NCI-H1436 treated with DMSO at 0.1 percent for 48 hours (cell line): ENCODE measurements around the gene TPRG1L.

Experiments used
- DNase-seq: peaks from one replicate; lab custom pipeline; 2025; lab: John Stamatoyannopoulos, UW

Gene TPRG1L

DNA sequence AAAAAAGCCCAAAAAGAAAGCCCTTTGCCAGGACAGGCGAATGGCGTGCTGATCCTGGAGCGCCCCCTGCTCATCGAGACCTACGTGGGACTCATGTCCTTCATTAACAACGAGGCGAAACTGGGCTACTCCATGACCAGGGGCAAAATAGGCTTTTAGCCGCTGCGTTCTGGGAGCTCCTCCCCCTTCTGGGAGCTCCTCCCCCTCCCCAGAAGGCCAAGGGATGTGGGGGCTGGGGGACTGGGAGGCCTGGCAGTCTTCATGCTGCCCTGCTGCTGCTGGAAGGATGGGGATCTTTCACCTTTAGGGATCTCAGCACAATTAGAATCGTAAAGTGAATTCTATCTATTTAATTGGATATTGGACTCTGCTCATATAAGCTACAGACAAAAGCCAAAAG is 3.6 kb downstream of the TPRG1L start:
- DNase-seq: no peak

DNA sequence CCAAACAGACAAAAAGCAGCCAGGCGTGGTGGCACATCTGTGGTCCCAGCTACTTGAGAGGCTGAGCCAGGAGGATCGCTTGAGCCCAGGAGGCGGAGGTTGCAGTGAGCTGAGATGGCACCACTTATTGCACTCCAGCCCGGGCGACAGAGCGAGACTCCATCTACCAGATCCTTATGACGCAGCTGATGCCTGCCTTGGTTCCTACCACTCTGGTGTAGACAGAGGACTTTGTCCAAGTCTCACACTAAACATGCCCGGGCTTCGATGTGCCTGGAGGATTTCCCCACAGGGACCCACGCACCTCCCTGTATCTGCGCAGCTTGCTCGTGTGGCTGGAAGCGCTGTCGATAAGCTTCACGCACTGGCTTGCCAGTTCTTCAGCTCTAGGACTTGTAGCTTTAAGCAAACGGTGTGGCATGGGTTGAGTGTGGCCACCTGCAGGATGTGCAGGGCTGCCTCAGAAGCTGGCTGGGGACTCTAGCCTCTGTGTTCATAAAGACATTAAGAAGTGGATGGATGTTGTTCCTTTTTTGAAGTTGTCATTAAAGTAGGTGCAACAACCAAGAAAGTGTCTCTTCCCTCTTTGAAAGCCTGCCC is 4.8 kb downstream of the TPRG1L start:
- no peak for DNase-seq

DNA sequence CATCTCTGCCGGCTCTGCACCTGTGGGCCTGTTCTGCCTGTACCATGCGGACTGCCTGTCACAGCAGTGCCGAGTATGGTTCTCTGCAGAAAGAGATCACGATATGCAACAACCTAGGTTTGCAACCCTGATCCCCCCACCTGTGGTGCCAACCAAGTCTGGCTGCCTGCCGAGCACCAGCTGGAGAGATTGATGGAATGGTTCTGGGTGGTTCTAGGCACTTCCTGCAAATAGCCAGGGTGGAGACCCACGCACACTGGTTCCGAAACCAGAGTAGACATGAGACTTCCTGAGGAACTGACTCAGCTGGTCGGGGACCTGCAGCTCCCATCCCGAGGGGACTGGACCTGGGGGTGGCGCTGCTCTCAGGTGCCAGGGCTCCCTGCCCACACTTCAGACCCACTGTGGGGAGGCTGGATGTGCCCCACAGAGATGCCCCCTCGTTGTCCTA is 5.4 kb downstream of the TPRG1L start:
- no peak for DNase-seq

DNA sequence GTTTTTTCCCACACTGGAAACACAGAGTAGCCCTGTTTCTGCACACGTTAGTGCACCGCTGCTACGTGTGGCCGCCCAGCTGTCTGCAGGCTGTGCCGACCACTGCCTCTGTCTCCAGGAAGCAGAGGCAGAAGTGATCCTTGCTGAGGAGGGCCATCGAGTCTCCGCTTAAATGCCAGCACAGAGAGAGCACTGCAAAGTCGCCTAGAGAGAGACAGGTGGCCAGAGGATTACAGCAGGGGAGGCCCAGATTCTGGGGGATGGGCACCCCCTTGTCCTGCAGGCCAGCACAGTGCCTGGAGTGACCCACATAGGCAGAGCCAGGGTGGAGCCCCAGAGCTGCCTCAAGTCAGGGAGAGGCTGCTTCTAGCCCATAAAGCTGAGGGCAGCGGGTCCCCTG is 6.1 kb downstream of the TPRG1L start:
- DNase-seq: no peak

DNA sequence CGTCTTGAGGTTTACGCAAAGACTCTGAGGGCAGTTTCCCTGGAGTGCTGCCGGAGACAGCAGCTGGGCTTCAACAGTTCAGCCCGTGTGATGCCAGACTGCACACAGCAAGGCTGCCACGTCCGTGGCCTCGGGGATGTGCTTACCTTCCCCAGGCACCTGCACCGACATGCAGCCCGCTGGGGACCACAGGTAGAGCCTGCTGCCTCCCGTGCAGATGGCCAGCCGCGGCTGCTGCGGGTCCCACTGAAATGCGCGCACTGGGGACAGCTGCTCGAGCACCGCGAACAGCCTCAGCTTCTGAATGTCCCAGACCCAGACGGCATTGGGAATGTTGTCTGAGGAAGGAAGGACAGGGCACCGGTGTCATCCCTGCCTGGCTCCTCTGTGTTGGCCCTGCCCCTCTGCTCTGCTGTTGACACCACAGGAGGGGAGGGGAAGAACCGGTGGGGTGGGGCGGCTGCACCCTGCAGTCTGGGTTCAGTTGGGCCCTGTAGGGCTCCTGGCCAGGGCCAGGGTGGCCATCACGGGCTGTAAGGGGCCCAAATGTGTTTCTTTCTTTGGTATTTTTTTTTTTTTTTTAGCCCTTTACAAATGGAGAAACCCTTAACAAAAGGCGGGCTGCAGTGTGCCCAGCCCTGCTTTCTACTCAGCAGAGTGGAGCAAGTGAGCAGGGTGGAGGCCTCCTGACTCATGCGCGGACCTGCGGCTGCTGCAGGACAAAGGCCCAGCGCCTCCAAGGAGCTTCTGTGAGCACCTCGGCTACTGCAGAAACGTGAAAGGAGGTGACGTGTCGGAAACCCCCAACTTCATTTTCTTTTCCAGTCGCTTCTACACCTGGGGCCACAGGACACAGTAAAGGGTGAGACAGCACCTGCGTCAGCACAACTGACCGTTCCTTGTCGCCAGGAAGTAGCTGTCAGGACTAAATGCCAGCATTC is 6.8 kb downstream of the TPRG1L start:
- no peak for DNase-seq

DNA sequence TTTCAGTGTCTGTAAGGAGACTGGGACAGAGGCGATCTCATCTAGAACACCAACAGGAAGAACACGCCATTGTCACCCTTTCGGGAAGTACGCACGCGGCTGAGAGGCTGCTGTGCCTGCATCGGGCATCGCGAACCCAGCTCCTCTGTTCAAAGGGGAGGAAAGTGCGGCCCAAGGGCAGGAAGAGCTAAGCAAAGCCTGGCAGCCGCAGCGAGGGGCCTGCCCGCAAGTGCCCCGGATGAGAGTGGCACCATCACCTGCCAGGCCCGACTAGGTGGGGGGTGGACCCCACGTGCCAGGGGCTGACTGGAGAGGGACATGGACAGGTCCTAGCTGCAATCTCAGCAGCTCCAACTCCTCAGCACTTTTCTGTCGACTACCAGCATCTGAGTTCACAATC is 7.5 kb downstream of the TPRG1L start:
- DNase-seq: no peak

DNA sequence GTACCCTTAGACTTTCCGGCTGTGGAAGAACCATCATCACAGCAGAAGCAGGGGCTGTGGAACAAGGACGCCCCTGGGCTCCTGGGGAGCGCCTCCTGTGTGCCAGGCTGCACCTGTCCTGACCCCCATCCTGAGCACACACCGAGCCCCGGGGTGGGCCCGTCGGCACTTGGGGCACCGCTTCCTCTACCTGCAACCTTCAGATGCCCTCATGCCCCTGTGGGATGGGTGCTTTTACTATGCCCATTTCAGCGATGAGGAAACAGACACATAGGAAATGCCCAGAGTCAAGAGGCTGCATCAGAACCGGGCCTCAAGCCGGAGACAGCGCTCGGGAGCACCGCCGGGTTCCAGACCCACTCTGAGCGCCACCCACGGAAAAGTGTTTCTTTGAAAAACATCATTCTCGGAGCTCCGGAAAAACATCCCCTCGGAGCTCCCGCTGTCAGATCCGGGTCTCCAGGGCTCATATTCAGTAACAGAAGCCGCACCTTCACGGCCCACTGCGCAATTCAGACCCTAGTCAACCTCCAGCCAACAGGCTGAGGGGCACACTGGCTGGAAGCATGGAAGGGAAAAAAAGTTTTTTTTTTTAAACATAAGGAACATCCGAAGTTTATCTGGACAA is 8.0 kb downstream of the TPRG1L start:
- no peak for DNase-seq

DNA sequence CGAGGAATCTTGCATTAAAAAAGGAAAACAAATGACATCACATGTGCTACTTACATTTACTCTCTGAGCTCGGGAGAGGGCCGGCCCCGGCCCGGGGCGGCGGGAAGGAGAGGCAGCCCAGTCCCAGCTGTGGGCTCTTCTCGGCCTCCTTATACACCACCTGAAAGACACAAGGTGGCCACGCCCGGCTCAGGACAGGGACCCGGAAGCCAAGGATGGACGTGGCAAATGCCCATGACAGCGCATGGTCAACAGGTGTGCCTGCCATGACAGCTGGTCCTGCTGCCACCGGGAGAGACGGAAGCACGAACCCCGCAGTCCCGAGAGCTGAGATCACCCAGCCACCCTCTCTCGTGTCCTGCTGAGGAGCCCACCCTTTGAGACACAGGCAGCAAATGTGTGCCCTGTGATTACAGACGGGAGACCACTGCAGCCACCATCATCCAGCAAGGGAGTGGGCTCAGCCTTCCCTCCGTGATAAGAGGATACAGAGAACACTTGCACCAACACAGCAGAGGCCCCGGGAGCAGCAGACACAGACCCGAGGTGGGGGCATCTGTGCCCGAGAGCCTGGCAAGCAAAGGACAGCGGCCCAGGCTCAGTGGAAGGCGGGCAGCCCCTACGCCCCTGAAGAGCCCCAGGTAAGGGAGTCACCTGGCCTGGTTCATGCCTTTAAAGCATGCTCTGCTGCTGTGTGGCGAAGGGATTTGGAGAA is 8.7 kb downstream of the TPRG1L start:
- DNase-seq: no peak

DNA sequence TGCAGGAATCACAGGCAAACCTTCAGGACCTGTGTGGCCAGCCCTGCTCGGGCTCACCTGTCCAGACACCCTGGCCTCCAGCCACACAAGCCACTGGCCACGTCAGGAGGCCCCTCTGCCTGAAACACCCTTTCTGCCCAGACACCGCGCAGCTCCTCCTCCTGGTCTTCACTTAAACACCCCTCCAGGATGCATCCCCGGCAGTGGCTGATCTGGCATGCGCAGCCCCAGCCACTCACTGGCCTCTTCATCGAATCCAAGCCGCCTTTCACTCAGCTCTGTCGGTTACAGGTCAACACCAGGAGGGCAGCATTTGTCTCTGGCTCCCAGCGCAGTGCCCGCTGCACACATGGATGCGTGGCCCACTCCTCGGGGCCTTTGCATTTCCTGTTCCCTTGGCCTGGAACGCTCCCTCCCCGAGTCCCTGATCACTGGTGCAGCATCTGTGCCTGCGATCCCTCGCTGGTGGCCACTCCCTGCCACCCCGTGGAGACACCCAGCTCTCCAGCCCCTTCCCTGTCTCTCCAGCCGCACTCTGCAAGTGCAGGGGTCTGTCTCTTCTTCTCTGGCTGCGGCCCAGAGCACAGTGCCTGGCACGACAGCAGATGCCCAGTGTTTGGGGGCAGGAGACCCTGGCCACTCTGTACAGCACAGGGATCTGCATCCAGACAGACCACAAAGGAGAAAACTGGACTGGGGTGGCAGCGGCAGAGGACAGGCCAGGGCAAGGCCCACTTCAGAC is 9.4 kb downstream of the TPRG1L start:
- no peak for DNase-seq

DNA sequence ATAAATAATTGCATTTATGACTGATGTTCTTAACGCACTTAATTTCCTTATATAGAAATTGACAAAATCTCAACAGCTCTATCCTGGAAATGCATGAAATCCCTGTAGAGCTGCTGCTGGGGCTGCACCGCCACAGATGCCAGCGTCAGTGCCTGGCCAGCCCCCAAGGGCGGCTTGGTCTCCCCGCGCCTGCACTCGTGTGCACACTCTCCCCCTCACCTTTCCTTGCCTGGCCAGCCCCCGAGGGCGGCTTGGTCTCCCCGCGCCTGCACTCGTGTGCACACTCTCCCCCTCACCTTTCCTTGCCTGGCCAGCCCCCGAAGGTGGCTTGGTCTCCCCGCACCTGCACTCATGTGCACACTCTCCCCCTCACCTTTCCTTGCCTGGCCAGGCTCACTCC is 11.3 kb downstream of the TPRG1L start:
- DNase-seq: no peak

DNA sequence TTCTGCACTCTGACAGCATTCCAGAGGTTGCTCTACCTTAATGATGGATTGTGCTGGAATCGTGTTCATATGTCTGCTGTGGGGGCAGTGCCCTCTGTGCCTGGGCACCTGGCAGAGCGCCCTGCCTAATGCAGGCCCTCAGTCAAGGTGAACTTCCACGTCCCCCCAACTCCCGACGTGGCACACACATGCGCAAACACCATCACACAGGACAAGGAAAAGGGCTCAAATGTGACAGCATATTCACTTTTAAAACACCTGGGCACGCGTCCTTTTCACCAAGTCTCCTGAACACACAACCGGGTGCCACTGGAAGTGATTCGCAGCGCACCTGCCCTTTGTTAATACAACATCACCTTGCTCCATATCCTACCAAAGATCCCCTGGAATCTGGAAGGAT is 11.7 kb downstream of the TPRG1L start:
- DNase-seq: no peak

DNA sequence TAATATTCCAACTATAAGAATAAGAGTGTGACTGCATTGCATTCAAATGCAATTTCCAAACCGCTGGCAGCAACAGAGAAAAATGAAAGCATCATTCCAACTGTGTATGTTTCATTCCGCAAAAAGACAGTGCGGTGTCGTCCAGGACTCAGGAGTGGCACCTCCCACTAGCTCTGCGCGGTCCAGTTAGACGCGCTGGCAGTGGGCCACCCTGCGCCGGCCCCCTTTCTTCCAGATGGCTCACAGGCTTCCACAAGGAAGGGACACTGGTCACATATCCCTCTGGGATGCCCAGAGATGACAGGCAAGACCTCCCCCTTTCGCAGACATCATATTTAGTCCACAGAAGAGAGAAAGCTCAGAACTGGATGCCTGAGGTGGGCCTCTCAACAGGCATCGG is 13.2 kb downstream of the TPRG1L start:
- DNase-seq: no peak

DNA sequence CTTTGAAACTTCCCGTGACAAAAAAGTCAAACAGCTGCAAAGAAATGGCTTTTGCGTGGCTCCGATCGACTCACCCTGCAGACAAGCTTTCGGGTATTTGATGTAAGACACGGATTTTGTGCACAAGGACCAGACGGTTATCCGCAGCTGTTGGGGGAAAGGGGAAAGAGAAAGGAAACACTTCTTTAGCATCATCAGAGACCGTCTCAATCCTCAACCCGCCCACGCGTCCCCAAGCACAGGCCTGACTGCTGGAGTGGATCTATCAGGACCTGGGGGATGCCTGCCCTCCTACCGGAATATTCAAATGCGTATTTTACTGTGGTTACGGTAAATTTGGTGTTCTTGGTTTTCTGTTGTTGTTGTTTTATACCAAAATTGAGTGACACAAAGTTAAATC is 13.9 kb downstream of the TPRG1L start:
- DNase-seq: no peak

DNA sequence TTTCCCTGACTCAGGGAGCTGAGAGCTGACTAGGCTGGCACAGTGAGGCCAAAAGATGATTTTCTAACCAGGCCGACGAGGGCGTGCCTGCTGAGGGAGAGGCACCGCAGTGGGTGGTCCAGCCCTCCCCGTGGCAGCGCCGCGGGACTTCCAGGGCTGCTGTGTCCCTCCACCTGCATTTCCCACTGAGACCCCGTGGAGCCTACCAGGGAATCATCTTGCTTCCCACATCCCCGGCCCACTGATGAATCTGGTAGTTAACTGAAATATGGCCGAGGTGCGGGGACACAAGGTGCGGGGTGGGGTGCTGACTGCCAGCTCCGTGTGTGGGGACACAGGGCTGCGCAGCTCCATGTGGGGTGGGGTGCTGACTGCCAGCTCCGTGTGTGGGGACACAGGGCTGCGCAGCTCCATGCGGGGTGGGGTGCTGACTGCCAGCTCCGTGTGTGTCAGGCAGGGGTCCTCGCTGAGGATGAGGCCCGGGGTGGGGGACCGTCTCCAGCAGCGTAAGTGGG is 14.6 kb downstream of the TPRG1L start:
- no peak for DNase-seq

DNA sequence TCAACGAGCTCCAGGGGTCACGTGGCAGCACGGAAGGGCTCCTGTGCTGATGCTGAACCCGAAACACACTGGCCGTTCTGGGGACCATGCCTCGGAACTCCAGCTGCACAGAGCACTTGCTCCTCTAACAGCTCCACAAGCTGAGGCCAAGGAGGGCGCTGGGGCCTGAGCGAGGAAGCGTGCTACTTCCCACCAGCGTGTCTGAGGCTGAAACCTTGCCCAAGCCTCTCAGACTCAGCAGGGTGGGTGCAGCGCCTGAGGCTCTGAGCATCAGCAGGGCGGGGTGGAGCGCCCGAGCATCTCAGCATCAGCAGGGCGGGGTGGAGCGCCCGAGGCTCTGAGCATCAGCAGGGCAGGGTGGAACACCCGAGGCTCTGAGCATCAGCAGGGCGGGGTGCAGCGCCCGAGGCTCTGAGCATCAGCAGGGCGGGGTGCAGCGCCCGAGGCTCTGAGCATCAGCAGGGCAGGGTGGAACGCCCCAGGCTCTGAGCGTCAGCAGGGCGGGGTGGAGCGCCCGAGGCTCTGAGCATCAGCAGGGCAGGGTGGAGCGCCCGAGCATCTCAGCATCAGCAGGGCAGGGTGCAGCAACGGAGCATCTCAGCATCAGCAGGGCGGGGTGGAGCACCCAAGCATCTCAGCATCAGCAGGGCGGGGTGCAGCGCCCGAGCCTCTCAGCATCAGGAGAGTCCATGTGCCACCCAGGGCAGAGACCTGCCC is 15.5 kb downstream of the TPRG1L start:
- DNase-seq: no peak

DNA sequence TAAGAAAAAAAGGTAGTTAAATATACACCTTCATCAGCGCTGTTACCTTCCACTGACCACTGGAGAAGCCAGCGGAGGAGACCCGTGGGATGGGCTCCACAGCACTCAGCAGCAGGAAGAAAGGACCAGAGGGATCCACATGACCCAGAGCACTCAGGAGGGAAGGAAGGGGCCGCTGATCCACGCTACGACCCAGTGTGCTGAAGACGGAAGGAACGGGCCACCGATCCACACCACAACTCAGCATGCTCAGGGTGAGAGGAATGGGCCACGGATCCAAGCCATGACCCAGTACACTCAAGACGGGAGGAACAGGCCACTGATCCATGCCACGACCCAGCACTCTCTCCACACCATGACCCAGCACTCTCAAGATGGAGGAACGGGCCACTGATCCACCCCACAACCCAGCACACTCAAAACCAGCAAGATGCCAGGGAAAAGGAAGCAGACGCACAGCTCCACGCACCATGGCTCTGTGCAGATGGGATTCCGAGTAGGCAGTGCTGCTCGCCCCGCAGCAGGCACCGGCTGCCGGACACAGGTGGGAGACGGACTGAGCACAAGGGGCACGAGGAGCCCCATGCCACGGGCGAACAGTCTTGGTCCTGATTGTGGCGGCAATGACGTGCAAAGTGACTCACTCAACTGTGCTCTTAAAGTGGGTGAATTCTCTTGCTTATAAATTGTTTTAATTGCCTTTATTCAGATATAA is 16.4 kb downstream of the TPRG1L start:
- DNase-seq: no peak

DNA sequence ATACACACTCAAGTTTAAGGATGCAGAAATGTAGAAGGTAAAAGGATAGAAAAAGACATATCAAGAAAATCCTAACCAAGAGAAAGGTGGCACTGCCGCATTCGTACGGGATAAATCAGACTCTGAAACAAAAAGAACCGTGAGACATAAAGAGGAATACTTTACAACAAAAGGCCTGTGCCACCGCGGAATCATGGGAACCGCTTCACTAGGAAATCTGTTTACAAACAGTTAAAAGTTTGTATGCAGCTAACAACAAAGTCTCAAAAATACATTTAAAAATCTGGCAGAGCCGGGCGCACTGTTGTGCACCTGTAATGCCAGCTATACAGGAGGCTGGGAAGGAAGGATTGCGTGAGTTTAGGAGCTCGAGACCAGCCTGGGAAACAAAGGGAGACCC is 17.0 kb downstream of the TPRG1L start:
- no peak for DNase-seq

DNA sequence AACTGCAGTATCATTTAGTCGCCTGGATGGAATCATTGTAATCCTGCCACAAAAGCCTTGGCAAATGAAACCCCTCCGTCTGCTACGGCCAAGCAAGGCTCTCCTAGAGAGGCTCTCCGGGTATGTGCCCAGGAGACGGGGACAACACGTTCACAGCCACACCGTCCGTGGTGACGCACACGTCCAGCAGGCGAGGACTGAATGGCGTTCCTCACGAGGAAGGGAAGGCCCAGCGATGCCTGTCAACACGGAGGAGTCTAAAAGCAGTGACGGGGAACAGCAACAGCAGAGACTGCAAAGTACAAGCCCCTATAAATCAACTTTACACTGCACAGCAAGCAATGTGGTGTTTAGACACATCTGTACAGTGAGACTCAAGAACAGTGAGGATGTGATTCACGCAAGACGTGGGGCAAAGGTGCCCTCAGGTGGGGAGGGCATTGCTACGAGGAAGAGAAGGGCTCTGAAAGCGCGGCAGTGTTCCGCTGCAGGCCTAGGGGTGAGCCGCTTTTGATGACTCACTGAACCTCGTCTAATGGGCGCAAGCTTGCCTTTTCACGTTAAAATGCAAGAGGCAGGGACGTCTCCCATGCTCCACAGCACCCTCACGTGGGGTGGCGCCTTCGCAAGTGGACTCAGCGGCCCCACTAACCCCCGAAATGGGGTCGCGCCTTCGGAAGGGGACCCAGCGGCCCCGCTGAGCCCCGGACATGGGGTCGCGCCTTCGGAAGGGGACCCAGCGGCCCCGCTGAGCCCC is 18.3 kb downstream of the TPRG1L start:
- DNase-seq: no peak

DNA sequence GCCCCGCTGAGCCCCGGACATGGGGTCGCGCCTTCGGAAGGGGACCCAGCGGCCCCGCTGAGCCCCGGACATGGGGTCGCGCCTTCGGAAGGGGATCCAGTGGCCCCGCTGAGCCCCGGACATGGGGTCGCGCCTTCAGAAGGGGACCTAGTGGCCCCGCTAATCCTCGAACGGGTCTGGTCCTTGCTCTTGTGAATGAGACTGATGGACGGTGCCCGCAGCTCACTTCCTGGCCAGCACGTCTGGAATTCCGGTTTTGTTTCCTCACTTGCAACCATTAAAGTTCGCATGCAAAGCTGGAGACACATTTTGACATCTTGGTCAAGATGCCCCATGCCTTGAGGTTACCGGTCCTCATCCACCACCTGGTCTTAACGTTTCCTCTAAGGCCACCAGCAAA is 19.5 kb downstream of the TPRG1L start:
- no peak for DNase-seq
